HTR-8/SVneo (cell line): Measurements from ENCODE around the gene THSD4.

Experiments used
- DNase-seq: peaks from one replicate; pipeline ENCODE4 v3.0.0; 2011; ENCODE audit warnings: low spot score, mixed read lengths; ENCODE audit not compliant: insufficient read length
- FAIRE-seq: peaks from 2 replicates; lab custom pipeline; 2011; peaks lifted over from hg19 to GRCh38; lab: Jason Lieb, UNC

The THSD4 gene

DNA sequence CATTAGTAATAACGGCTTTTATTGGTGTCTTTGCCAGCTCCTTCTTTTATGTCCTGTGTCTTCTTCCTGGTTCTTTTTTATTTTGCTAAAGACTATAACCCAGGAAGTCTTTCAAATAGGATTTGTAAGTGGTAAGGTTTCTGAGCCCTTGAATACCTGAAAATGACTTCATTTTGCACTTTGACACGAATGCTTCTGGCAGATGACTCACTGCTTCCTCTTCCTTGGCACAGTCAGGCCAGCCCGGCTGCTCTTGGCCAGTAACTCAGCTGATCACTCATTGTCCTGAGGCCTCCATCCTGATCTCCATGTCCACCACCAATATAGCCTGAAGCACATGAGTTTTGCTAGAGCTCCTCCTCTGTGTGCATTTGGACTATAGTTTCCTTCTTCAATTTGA is 646.4 kb downstream of the THSD4 start:
- FAIRE-seq, result peak; percentile 90
- DNase-seq, result peak; percentile 84

DNA sequence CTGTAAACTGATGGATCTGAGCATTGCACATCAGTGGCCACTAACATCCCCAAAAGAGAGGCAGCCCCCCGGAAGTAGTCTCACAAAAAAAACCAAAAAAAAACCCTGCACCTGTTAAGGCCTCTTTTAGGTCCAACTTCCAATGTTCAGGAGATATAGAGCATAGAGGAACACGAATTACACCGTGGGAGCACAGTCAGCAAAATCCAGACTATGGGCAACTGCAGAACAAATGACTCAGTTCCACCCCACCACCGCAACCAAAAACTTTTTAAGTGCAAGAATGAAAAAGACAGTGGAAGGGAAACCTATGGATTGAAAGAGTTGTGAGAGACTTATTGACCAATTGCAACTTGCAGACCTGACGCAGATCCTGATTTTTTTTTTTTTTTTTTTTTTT is 652.9 kb downstream of the THSD4 start:
- FAIRE-seq (no peak), DNase-seq (no peak)

DNA sequence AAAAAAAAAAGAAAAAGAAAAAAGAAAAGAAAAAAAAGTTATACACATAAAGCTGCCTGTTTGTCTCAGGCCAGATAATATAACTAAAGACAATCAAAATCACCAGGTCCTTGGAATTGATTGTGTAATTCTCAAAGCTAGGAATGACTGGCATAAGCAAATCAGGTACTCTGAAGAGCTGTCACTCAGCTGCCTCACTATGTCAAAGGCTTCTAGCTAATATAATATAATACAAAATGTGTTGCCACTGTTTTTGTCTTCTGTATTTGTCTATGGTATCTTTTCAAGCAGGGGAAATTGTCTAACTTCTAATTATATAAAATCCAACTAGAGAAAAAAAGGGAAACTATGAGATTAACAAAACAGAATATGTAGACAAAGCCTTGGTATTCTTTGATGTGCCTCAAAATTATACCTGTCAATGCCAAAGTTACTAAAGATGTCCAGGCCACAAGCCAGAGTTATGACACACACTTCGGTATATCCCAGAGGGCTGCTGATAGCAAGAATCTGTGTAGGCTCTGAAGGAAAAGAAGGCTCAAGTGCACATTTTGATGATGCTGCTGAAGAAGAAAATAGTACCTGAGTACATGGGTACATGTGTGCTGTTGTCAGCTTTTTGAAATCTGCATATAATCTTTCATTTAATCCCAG is 658.1 kb downstream of the THSD4 start:
- FAIRE-seq (peak; percentile 42), DNase-seq (no peak)

DNA sequence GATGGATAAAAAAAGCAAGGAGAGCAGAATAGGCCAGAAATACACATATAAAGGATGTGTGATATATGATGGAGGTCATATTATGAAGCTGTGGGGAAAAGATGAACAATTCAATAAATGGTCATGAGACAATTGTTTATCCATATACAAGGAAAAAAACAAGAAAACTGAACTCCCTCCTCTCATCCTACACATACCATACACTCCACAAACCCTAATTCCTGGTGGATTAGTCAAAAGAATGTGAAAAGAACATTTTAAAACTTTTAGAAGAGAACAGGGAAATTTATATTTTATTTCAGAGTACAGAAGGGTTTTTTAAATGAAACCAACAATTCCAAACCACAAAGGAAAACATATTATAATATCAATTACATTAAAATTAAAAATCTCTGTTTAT is 660.6 kb downstream of the THSD4 start:
- DNase-seq (no peak), FAIRE-seq (no peak)

DNA sequence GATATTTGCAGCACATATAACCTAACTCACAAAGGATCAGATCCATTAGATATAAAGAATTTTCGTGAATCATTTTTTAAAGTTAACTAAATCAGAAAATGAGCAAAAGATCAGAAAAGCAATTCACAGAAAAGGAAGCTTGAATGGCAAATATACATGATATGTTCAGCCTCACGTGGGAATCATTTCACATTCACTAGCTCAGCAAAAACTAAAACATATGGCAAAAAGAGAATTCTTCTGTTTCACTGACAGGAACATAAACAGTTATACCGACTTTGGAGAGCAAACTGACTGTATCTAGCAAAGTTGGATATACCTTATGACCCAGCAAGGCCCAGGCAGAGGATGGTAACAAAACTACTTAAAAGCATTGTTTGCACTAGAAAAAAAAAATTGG is 661.0 kb downstream of the THSD4 start:
- FAIRE-seq, result no peak

DNA sequence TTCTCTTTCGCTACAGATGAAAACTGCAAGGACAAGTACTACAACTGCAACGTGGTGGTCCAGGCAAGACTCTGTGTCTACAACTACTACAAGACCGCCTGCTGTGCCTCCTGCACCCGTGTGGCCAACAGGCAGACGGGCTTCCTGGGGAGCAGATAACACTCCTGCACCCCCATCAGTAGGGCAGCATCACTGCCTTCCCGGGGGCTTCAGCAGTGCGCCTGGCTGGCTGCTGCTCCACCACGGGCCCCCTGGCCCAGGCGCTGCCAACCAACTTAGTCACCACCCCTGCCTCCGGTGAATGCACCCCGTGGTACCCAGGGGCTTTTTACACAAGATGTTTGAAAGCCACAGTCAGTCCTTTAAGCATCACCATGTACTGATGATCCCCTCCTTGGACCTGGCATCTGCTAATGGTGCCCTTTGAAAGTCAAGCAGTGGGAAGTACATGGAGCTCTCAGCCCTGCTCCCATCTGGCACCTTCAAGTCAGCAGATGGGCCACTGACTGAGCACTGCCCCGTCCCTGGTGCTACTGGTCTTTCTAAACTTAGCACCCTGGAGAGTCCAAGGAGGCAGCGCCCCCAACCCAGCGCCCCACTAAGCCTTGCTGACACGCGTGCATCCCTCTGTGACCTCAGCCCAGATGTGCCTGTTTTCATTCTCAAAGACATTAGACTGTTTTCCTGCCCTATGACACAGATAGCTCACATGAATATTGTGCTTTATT is 662.1 kb downstream of the THSD4 start:
- FAIRE-seq, result no peak
- DNase-seq, result no peak

More for the DNA sequence above, 661.0 kb downstream of the THSD4 start:
- no peak for DNase-seq

DNA sequence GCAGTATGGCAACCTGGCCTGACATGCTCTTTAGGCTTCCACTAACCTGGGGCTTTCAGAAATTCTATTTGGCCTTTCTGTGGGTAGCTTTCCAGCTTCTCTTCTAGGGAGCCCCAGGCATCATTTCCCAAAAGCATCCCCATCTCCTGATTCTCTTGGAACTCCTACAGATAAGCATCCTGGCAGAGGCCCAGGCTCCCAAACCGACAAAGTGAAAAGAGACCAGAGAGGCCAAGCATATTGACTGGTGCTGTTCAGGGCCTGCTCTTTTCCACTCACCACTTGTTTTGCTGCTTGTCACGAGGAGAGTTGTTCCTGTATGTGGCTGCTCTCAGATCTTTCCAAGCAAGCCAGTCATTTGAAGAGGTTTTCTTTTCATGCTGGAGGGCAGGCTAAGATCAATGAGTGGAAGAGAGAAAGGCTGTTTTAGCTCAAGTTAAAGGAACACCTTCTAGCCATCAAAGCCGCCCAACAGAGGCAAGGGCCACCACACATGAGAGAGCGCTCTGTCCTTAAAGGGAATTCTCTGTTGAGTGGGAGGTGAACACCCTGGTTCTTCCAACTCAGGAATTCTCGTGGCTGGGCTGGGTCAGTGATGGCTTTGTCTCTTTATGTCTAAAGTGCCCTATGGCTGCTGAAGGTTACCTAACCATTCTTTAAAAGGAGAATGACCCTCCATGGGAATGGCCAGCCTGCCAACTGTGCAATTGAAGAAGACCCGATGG is 664.0 kb downstream of the THSD4 start:
- FAIRE-seq (no peak), DNase-seq (no peak)

DNA sequence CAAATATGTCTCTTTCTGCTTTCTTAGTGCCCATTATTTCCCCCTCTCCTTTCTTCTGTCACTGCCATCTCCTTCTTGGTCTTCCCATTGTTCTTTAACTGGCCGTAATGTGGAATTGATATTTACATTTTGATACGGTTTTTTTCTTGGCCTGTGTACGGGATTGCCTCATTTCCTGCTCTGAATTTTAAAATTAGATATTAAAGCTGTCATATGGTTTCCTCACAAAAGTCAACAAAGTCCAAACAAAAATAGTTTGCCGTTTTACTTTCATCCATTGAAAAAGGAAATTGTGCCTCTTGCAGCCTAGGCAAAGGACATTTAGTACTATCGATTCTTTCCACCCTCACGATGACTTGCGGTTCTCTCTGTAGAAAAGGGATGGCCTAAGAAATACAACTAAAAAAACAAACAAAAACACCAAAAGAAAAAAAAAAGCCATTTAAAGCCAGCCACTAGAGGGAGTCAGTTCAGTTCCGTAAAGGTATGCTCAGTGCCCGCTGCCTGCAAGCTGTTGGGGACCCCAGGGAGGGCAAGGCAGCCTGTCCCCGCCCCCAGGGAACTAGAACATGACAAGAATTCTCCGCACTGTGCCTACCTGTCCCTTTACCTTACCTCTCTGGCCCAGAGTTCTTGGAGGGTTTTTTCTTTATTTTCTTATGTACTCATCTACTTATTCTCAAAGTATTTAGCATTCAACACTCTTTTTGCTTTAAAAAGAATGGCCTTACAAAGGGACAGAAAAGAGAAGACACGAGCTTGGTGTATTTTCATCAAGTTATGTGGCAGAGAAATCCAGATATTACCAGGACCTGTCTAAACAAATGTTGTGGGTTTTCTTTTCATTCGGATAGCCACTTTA is 665.1 kb downstream of the THSD4 start:
- FAIRE-seq (no peak), DNase-seq (peak; percentile 67)

DNA sequence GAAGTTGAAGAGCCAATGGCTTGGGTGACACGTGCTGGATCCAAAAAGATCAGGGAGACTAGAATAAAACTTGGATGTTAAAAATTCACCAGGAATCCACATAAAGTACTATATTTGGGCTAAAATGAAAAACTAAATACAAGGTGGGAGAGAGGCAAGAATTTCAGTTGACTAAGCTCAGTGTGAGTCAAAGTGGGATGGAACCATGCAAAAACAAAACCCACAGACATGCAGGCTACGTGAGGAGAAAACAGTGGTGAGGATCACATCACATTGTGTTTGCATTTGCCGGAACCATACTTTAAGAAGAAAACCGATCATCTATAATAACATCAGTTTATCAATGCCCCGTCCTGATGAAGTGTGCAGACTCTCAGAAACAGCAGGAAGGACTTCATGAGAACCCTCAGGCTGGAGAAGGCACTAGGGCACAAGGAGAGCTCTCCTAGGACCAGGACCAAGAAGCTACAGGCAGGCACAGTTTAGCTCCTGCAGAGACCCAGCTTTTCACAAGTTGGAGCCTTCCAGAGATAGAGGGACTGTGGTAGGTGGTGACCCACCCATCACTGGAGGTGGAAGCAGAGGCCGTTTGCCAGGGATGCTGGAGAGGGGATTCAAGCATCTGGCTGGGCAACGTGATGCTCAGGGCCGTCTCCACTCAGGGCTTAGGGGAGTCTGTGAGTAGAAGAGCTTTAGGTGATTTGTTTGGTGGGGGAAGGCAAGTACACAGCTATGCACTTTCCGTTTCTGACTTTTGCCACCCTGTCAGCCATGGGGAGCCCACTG is 666.1 kb downstream of the THSD4 start:
- DNase-seq (no peak), FAIRE-seq (no peak)

DNA sequence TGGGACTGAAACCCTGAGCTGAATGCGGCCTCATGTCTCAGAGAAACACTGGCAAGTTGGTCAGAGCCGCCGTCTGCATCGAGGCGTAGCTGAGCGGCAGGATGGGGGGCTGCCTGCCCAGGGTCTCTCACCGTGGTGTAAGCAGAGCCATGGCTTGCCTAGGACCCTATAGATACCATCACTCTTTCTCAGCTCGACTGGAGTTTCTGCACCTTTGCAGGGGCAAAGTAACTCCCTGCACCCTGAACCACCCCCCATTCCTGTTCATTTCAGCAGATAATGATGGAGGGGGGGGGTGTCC is 666.6 kb downstream of the THSD4 start:
- FAIRE-seq (no peak), DNase-seq (no peak)

DNA sequence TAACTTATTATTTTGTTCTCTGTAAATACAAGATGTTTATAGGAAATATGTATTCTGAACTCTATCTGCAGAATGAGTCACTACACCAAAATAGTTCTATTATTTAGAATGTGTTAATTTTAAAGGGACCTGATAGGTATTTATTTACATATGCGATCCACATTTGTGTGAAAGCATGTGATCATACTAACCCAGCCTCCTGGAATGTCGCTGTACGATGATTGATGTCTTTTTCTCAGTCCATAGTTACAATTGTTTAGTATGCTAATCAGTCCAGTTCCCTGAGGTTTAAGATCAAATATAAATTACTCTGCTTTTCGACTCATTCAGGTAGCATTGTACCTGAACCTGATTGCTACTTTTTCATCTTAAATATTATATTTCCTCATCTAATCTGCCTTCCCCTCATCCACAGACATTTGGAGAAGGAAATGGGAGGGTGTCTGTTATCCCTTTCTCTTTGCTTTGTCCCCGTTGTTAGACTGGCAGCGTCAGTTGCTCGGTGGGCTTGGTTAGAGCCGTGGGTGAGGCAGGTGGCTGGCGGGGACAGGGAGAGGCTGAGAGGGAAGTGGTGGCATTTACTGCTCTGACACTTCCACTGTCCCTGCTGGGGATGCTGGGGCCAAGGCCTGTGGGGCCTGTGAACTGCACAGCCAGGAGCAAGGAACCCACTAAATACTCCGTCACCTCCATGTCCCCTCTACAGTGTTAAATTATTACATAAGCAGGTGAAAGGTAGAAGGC is 667.3 kb downstream of the THSD4 start:
- DNase-seq (no peak), FAIRE-seq (no peak)

DNA sequence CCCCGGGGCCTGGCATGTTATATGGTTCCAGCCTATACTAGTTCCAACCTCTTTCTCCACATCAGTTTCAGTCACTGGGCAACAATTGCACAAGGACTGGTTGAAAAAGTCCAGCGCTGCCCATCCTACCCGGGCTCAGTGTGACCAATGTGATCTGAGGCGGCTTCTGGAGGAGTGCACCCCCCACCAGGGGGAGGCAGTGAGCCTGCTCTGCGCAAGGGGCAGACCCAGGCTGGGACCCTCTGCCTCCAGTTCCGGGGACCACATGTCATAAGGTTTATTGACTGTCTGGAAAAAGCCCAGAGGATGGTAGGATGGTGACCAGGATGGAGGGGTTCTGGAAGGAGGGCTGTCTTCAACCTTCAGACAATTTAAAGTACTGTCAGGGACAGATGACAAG is 669.4 kb downstream of the THSD4 start:
- FAIRE-seq (peak; percentile 80), DNase-seq (no peak)

DNA sequence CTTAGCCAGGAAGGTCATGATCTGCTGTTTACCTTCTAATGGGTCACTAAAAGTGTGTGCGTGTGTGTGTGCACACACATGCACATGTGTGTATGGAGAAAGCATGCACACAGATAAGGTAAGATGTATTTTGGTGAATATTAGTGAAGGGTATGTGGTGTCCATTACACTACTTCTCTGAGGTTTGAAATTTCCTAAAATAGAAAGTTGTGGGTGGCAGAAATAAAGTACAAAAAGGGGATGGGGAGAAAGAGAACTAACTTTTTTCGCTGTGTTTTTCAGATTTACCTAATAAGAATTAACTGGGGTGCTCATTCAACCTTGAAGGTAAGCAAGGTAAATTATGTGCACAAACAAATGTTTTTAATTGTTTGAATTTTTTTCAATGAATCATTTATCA is 670.7 kb downstream of the THSD4 start:
- DNase-seq, result no peak
- FAIRE-seq, result peak; percentile 4

DNA sequence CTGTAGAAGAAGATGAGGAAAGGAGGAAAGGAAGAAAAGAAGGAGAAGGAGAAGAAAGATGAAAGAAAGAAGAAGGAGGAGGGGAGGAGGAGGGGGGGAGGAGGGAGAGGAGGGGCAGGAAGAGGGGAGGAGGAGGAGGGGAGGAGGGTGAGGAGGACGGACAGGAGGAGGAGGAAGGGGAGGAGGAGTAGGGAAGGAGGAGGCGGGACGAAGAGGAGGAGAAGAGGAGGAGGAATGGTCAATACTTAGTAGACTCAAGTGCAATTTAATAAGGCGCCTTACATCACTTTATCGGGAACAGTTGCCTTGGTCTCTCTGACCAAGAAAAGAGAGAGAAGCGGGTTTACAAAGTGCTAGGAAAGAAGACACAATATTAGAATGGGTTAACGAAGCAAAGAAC is 671.4 kb downstream of the THSD4 start:
- no peak for FAIRE-seq
- no peak for DNase-seq

DNA sequence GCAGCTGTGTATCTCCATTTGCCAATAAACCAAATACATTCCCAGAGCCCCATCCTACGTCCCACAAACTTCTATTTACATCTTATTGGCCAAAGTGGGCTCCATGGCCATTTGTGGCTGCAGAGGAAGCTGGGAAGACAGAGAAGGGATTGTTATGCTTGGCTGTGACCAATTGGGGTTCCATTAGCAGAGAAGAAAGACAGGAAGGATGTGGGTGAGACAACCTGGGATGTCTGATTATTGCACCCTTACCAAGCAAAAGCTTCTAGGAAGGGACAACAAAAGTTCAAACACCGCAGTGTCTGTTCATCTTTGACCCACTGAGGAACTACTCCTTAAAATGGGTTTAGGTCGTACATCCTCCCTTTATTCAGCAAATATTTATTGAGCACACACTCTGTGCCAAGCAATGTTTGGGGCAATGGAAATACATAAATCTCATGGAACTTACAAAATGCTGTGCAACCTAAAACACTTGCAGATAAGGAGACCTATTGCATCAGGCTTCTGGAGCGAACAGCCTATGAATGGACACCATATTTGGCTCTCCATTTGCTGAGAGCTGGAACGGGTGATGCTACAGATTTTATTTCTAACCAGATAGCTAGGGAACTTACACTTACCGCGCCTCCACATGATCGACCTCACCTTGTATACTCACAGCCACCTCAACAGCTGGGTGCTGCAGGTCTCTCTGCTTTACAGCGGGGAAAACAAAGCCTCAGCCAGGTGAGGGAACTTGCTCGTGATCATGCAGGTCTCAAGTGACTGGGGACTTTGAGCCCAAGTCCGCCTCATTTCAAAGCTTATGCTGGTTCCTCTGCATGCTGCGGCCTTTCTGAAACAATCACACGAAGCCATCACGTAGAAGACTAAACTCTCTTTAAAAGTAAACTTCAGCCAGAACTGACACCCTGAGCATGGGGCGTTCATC is 673.6 kb downstream of the THSD4 start:
- DNase-seq (no peak), FAIRE-seq (no peak)

DNA sequence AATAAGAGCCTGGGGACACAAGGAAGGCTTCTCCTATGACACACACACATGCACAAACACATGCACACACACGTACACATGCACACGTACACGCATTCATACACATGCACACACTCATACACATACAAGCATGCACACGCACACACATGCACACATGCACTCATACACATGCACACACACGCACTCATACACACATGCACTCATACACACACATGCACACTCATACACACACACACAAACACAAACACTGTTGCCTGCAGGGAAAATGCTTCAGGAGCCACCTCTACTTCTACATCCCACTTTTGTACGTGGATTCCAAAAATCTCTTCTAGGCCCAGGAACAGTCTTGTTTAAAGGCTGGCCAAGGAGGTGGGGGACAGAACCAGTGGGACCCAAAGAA is 674.3 kb downstream of the THSD4 start:
- DNase-seq (no peak), FAIRE-seq (peak; percentile 98)

DNA sequence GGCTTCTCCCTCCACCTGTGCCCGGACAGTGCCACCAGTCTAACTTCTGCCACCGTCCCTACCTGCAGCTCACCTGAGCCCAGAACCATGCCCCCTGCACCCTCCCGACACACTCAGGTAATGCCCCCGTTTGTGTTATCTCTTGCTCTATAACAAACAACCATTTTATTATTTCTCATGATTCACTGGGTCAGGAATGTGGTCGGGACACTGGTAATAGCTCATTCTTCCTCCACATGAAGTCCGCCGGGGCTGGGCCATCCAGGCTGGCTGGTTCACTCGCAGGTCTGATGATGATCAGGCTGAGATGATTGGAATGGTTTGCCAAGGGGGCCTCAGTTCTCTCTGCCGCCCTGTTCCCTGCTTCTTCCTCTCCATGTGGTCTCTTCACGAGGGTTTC is 674.8 kb downstream of the THSD4 start:
- FAIRE-seq (peak; percentile 74), DNase-seq (peak; percentile 72)

DNA sequence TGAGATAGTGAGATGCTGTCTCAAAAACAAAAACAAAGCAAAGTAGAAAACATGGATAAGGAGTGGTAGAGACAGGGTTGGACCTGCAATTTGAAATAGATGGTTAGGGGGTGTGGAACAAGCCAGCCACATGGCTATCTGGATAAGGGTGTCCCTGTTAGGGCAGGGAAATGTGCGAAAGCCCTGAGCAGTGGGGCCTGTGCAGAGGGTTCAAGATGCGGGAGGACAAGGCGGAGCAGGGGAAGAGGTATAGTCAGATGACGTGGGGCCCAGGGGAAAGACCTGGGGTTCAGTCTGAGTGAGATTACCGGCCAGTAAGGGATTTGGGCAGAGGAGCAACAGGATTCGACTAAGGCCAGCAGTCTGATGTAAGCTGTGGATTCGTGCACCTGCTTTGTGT is 676.7 kb downstream of the THSD4 start:
- no peak for DNase-seq
- peak; percentile 13 for FAIRE-seq
